ENCODE results near the gene CMBL. TPM values are rescaled to one million over a fixed set of nuclear protein-coding genes. Genes with fewer than 3 reads are reported as not detected.

Gene CMBL
- total RNA-seq, 6 donors from 2014 or later = 8.0 to 19.1 (median 8.4) TPM

DNA sequence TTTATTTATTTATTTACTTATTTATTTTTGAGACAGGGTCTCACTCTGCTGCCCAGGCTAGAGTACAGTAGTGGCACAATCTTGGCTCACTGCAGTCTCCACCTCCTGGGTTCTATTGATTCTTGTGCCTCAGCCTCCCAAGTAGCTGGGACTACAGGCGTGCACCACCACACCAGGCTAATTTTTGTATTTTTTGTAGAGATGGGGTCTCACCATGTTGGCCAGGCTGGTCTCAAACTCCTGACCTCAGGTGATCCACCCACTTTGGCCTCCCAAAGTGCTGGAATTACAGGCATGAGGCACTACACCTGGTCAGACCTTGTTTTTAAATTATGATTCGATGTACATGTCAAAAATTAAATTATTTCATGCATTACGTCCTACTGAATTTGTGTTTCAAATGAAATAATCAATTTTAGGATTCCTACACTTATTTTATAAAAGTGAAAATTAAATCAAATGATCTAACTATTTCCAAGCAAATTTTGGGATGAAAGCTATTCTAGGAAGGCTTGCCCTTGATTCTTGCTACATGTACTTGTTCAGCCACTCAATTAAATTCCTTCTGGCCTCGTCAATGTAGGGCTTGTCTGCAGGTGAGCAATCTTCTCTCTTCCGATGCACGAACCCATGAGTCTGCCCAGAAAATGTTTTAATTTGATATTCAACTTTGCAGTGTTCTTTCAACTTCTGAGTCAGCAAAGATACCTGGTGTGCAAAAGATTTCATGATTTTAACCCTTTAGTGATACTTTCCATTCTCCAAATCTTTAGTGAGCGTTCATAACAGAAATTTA, 27.6 kb downstream of the CMBL start:
- DNase-seq (no peak), ATAC-seq (ENCODE audit: low FRiP score in 2 of 2) (no peak)
- WGBS, 2 donors = 76 to 93% methylated on average over 7 of the region's 7 CpGs
- no peaks in the 10 kb centered on the region for H3K36me3 ChIP-seq
- no peak overlapping the region for H3K27ac ChIP-seq
- H3K27me3 ChIP-seq = no peaks in the 10 kb centered on the region
- TF ChIP-seq POLR2A (IDR thresholded peaks at IDR 0.05) (no peak), EP300 (IDR thresholded peaks at IDR 0.05) (no peak), POLR2AphosphoS5 (IDR thresholded peaks at IDR 0.05) (no peak)
- TF ChIP-seq, protein P1, sequence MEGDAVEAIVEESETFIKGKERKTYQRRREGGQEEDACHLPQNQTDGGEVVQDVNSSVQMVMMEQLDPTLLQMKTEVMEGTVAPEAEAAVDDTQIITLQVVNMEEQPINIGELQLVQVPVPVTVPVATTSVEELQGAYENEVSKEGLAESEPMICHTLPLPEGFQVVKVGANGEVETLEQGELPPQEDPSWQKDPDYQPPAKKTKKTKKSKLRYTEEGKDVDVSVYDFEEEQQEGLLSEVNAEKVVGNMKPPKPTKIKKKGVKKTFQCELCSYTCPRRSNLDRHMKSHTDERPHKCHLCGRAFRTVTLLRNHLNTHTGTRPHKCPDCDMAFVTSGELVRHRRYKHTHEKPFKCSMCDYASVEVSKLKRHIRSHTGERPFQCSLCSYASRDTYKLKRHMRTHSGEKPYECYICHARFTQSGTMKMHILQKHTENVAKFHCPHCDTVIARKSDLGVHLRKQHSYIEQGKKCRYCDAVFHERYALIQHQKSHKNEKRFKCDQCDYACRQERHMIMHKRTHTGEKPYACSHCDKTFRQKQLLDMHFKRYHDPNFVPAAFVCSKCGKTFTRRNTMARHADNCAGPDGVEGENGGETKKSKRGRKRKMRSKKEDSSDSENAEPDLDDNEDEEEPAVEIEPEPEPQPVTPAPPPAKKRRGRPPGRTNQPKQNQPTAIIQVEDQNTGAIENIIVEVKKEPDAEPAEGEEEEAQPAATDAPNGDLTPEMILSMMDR (IDR thresholded peaks at IDR 0.05) = no peak
- H3K4me3 ChIP-seq = no peak overlapping the region
- H3K9me3 ChIP-seq = no peaks in the 10 kb centered on the region
- peaks cover 0 to 8% (median 2%) of the 10 kb centered on the region in 4 donors for H3K4me1 ChIP-seq

DNA sequence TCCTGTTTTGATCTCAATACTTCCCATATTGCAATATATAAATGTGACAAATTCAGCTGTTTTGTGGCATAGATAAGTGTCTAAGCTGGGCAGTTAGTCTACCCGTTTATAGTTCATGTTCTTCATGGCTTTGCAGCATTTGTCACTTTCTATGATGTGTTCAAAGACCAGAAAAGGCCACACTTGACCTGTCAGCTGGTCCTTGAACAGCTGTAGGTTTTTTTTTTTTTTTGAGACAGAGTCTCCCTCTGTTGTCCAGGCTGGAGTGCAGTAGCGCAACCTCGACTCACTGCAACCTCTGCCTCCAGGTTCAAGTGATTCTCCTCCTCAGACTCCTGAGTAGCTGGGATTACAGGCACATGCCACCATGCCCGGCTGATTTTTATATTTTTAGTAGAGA, 28.4 kb downstream of the CMBL start:
- WGBS, 2 donors = 90 to 95% methylated on average over 4 of the region's 4 CpGs
- TF ChIP-seq EP300 (IDR thresholded peaks at IDR 0.05) = no peak
- no peak for TF ChIP-seq POLR2A (IDR thresholded peaks at IDR 0.05)
- TF ChIP-seq, protein P1 (IDR thresholded peaks at IDR 0.05) = no peak
- TF ChIP-seq POLR2AphosphoS5 (IDR thresholded peaks at IDR 0.05) = no peak
- Histone ChIP-seq H3K4me3 (no peak overlapping the region), H3K27me3 (no peaks in the 10 kb centered on the region), H3K9me3 (no peaks in the 10 kb centered on the region), H3K27ac (no peak overlapping the region), H3K4me1 (peaks cover 0 to 8% (median 2%) of the 10 kb centered on the region in 4 donors), H3K36me3 (no peaks in the 10 kb centered on the region)
- DNase-seq = no peak
- ATAC-seq (ENCODE audit: low FRiP score in 2 of 2) = no peak

DNA sequence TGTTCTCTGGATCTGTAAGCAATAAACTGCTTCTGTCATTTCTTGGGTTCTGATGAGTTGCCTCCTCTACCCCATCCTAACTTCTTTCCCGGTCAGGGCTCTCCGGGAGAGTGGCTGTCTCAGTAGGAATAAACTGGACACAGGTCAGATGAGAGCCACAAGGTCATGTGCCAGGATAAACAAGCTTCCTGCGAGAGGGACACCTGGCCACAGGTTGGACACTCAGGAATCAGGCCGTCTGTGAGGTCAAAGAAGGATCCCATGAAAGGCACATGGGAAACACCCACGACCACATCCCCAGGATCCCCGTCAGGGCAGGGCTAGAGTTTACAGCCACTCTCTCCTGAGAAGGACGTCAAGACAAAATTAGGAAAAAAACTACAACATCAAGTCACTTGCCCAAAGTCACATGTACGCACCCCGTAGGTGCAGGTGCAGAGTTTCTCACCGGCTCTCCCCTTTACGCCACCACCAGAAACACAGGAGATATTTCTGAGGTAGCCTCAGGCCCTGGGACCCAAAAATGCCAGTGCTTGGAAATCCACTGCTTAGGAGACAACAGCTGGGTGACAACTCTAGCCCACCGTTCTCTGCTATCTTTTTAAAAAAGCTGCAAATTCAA, 28.9 kb downstream of the CMBL start:
- H3K9me3 ChIP-seq = no peaks in the 10 kb centered on the region
- H3K4me3 ChIP-seq = no peak overlapping the region
- ATAC-seq (ENCODE audit: low FRiP score in 2 of 2) (peak in 1 of 2 donors; percentile 15), DNase-seq (no peak)
- H3K27me3 ChIP-seq = no peaks in the 10 kb centered on the region
- 91 to 93% methylated on average over 12 of the region's 12 CpGs for whole genome bisulfite sequencing, 2 donors
- H3K4me1 ChIP-seq = peaks cover 0 to 2% (median under 1%) of the 10 kb centered on the region in 4 donors
- TF ChIP-seq POLR2A (IDR thresholded peaks at IDR 0.05) (no peak), EP300 (IDR thresholded peaks at IDR 0.05) (no peak), POLR2AphosphoS5 (IDR thresholded peaks at IDR 0.05) (no peak)
- TF ChIP-seq, protein P1 (IDR thresholded peaks at IDR 0.05) = no peak
- no peak overlapping the region for H3K27ac ChIP-seq
- no peaks in the 10 kb centered on the region for H3K36me3 ChIP-seq

DNA sequence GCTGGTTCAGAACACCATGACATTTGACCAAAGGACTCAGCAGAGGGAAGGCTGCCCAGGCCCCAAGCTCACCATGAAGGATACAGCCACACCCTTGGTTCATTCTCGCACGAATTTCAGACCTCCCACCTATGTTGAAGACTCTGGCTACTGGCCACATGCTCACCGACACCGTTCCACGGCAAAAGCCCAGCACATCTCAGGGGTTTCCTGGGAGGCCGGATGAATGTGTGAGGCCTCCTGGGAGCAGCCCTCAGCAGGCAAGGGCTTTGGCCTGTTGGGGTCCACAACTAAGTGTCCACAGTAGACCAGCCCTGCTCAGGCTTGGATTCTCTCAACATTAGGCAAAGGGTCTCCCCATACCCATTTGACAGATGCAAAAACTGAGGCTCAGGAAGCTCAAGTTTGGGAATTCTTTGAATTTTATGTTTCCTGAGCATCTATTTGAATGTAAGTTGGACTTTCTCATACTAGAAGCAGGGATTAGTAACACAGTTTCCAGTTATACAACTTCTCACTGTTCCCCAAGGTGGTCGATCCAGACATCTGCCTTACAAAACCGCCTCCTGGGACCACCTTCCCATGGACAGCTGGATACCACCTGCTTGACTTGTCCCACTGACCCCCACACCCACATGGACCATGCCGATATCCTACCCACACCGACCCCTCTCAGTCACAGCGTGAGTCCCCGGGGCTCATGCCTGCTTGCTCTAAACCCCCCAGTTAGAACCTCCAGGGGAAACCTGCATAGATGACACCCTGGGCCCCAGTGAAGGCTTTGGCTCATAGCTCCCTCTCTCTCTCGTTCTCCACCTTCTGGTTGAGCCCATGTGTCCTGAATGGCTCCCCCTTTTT, 29.7 kb downstream of the CMBL start:
- TF ChIP-seq POLR2AphosphoS5 (IDR thresholded peaks at IDR 0.05) = no peak
- TF ChIP-seq, protein P1 (IDR thresholded peaks at IDR 0.05) = no peak
- no peak for TF ChIP-seq POLR2A (IDR thresholded peaks at IDR 0.05)
- TF ChIP-seq EP300 (IDR thresholded peaks at IDR 0.05) = no peak
- ATAC-seq (ENCODE audit: low FRiP score in 2 of 2) (peak in 1 of 2 donors; percentile 15), DNase-seq (no peak)
- no peaks in the 10 kb centered on the region for H3K27me3 ChIP-seq
- H3K4me1 ChIP-seq = no peaks in the 10 kb centered on the region
- no peak overlapping the region for H3K4me3 ChIP-seq
- no peaks in the 10 kb centered on the region for H3K9me3 ChIP-seq
- 96% methylated on average over 13 of the region's 13 CpGs for WGBS, 2 donors
- no peak overlapping the region for H3K27ac ChIP-seq
- no peaks in the 10 kb centered on the region for H3K36me3 ChIP-seq
